Measurements from ENCODE around the gene NOD1.
"Not testable (repeated sequence)": the region's sequence is repeated elsewhere in the genome, so short reads cannot be mapped to it uniquely, and the experiment has no call there.

NOD1 gene

DNA sequence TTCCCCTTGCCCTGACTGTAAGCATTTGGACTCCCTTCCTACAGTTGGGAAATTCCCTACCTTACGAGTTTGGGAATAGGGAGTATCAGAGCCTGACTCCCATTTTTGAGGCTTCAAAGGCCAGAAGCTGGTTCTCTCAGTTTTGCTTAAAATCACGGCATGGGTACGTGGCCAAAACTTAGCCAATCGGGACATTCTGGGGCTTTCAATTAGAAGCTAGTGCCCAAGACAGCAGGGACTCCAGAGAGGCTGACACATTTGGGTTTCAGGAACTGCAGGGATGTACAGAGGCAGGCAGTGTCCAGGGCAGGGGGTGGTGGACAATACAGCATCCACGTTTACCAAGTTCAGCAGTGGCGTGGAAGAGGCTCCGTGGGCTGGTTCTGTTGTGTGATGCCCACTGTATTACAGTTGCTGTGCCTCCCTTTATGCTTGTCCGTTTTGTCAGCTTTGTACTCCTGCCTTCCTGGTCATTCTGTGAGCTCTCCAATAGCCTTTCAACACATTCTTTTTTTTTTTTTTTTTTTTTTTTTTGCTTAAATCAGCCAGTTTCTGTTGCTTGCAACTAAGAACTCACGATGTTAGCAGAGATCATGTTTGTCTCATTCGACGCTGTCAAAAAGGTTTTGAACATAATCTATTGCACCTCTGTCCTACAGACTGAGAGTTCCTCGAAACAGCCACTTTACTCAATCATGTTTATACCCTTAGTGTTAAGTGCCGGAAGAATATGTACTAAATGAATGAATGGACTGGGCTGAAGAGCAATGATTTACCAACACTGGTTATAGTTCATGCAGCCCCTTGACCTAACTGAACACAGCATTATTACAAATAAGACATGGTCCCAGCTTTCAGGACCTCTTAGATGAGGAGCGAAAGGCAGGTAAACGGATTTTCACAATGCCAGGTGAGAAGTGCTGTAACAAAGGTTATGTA, 25.0 kb upstream of the NOD1 start:
- DNase-seq: no peak

DNA sequence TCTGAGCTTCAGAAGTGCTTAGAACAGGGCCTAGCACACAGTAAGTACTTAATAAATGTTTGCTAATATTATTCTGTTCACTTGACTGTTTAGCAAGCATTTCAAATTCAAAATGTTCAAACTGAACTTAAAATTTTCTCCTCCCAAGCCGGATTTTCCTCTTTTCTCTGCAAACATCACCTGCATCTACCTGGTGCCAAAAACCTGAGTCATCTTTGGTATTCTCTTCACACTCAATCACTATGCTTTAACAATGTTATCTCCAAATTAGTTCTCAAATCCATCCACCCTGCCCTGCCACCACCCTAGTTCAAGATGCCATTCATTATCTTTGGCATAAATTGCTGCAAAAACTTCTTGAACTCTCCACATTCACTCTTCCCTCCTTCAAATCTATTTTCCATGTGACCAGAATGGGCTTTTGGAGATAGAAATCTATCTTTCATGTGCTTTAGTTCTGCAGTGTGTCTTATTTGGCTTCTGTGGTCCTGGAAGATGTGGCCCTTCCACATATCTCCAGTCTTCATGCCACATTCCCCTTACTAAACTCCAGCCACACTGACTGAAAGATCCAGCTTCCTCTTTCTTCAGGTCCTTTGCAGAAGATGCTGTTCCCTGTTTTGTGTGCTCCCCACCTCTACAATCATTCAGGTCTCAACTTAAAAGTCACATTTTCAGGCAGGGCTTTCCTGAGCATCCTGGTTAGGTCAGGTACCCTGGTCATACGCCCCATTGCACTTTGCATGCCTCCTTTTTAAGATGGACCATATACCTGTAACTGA, 24.1 kb upstream of the NOD1 start:
- DNase-seq: no peak

DNA sequence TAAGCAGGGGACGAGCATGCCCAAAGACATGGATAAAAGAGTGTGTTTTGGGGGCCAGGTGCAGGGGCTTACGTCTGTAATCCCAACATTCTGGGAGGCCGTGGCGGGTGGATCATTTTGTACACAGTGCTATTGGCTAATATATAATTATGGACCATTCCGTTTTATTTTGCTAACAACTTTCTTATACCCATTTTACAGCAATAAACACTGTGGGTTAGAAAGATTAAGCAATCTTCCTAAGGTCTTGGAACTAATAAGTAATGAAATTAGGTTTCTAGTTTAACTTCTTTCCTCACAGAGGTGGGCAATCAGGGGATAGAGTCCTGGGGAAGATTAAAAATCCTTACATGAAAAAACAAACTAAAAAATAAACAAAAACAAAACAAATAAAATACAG, 22.7 kb upstream of the NOD1 start:
- no peak for DNase-seq

DNA sequence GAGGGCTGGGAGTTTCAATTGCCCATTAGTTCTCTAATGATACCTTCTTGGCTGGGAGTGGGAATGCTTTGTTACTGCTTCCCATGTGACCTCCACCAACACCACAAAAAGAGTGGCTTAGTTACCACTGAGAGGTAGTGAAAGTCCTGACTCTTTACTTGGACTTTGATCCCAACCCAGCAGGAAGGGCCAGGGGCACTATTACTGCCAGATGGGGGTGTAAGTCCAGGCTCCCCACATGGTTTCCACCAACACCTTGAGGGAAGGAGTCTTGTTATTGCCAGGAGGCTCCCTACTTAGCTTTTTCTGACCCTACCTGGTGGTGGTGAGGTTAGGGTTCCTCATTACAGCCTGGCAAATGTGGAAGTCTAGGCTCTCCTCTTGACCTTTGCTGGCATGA, 14.6 kb upstream of the NOD1 start:
- no peak for DNase-seq

- DNase-seq: no peak
Observed at GRCh38 chr7:30491417-30491816, 12.8 kb upstream of the NOD1 start.

GRCh38 chr7:30487371-30487770, 8.8 kb upstream of the NOD1 start:
- DNase-seq: no peak

DNA sequence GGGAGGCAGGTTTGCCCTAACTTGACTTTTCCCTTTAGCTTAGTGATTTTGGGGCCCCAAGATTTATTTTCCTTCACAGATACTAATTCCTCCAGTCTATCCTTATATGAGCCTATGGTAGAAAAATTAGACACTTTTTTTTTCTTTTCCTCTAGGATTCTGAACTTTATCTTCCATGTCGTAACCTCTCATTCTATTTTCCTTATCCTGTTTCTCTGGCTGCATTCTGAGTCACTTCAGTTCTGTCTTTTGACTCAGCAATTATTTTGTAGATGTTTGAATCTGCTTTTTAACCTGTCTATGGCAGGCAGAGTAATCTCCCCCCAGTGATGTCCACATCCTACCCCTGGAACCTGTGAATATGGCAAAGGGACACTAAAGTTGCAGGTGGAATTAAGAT, 7.1 kb upstream of the NOD1 start:
- no peak for DNase-seq

DNA sequence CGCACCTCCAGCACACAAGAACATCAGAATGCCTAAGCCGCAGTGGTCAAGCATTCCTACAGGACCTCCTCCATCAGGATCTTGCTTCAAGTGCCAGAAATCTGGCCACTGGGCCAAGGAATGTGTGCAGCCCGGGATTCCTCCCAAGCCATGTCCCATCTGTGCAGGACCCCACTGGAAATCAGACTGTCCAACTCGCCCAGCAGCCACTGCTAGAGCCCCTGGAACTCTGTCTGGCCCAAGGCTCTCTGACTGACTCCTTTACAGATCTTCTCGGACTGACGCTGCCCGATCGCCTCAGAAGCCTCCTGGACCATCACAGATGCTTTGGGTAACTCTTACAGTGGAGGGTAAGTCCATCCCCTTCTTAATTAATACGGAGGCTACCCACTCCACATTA, 2.8 kb upstream of the NOD1 start:
- DNase-seq: not testable (repeated sequence)

DNA sequence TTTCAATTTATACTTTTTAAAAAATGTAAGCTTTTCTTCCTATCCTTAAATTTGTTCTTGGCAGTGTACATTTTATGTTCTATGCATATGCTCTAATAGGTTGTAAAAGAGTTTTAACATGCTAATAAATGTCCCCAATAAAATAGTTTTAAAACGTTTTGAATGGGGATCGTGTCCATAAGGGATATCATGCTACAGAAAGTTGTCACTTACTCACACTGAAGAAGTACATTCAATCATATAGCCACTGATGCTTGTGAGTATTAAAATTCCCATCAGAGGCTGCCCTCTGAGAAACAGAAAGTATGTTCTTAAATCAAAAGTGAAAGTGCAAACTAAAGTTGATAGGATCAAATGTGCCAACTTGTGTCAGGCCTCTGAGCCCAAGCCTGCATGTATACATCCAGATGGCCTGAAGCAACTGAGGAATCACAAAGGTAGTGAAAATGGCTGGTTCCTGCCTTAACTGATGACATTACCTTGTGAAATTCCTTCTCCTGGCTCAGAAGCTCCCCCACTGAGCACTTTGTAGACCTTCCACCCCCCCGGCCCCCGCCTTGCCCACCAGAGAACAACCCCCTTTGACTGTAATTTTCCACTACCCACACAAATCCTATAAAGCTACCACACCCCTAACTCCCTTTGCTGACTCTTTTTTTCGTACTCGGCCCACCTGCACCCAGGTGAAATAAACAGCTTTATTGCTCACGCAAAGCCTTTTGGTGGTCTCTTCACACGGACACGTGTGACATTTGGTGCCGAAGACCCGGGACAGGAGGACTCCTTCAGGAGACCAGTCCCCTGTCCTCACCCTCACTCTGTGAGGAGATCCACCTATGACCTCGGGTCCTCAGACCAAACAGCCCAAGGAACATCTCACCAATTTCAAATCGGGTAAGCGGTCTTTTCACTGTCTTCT, 877 bp upstream of the NOD1 start:
- DNase-seq: no peak

DNA sequence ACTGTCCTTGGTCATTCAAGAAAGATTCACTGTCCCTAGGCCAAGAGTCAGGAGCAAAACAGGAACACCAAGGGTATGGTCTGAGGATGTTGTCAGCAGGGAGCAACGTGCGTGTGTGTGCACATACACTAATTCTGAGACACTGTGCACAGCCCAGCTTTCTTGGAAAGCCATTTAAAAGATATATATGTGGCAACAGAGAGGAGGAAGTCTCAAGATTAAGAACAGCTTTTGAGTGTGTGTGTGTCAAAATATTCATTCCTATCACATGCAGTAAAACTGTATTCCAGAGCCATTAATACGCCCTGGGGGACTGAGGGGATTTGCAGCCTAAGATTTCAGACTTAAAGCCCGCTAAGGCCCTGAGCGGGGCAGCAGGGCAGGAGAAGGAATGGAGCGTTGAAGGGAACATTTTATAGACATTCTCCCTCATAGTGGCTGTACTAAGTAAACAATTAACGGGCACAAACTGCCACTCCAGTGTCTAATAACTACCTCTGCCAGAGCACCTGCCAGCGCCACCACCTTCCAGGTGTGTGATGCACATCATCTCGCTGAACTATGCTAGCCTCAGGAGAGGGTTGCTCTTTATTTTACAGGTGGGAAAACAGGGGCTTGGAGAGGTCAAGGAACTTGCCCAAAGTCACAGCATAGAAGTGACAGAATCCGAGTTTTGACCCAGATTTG, 2.0 kb downstream of the NOD1 start:
- no peak for DNase-seq

GRCh38 chr7:30475580-30475979, 3.0 kb downstream of the NOD1 start:
- no peak for DNase-seq

DNA sequence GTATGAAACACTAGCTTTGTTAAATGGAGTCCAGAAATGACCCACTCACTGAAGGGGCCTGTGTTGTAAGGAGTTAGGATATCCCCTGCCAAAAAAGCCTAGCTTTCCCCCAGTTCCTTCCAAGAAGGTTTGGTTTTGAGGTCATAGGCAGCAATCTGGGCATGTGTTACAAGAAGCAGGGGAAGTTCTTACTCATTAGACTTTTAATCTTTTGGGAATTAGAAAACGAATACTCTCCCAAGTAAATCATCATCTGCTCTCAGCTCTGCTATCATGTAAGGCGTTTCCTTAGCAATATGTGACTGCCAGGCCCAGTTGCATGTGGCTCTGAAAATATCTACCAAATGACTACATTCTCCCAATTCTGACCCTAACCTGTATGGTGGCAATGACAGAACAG, 3.7 kb downstream of the NOD1 start:
- DNase-seq: no peak

DNA sequence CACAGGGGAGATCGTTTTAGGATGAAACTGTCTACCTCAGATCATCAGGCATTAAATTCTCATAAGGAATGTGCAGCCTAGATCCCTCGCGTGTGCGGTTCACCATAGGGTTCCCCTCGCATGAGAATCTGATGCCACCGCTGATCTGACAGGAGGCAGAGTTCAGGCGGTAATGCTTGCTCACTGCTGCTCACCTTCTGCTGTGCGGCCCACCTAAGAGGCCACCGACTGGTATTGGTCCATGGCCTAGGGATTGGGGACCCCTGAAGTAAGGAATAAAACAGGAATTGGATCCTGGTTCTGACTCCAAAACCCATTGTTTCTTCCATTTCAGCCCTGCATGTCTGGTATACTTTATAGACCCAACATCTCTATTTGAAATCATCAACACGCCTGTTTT, 4.1 kb downstream of the NOD1 start:
- no peak for DNase-seq

- no peak for DNase-seq
Observed at GRCh38 chr7:30473903-30474302, 4.7 kb downstream of the NOD1 start.

DNA sequence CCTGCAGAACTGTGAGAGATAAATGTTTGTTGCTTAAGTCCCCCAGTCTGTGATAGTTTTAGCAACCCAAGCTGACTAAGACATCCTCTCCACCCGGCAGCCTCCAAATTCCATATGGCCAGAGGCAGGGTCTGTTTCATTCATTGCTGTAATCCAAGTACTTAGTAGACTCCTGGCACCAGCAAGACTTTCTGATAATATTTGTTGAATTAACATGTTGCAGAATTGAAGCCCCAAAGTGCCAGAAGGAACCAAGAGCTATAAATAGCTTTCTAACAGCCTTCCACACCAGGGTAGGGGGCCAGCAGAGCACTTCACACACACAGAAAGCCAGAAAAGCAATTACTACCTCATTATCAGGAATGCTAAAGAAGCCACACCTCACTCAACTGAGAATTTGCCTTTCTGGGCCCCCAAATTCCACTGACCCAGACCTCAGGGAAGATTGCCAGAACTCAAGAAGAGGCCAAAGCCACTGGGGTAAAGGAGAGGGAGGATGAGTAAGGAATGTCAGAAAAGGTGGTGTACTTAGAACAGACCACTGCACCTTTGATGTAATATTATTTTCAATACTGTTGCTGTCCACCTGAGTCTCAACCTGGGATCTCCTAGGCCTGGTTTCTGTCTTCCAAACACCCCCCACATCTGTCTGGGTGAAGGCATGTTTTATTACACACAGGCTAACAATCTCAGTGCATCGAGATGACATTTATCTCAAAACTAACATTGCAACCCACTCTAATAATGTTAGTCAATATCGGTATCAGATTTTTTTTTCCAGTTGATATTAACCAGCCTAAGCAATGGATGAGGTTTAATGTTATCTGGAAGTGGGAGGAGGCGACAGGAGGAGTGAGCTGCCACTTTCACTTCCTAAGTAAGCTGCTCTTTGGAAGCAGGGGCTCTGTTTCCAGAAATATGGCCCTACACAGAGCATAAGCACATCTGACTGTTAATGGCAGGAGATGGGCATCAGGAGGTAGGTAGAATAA, 5.5 kb downstream of the NOD1 start:
- DNase-seq: no peak

DNA sequence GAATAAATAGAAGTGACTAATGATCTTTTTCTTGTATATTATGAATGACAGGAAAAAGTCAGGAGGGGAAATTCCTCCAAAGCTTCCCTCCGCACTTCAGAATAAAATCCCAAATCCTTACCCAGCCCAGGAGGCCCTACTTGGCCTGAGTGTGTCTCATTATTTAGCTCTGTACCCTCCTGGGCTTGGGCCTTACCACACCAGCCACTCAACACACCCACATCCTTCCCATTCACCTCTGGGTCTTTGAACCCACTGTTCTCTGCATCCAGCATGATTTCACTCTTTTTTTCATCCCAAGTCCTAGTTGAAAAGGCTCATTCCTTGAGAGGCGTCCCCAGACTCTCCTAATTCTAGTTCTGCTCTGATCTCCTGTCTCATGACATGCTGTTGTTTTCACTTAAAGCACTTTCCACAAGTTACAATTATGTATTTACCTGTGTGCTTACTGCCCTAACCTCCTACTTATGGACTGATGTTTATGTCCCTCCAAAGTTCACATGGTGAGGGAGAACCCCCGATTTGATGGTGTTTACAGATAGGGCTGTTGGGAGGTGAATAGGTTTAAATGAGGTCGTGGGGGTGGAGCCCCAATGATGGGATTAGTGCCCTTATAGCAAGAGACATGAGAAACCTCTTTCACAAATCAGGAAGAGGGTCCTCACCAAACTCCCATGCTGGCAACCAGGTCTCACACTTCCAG, 6.4 kb downstream of the NOD1 start:
- no peak for DNase-seq

- no peak for DNase-seq
Observed at GRCh38 chr7:30471205-30471604, 7.4 kb downstream of the NOD1 start.

DNA sequence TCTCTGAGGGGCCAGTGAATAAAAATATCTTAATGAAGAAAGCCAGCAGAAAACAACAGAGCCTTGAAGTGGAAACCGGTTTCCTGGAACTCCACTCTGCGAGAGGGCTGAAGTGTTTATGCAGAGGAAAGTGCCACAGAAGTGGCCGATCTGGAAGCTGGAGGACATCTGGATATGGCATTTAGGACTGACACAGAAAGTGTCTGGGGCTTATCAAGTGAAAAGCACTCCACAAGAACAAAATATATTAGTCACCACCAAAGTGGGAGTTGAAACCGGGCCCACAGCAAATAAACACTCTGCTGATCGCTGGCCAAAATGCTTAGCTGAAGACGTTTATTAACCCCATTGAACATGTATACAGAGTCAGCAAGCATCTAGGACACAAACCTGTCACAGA, 7.8 kb downstream of the NOD1 start:
- DNase-seq: no peak

DNA sequence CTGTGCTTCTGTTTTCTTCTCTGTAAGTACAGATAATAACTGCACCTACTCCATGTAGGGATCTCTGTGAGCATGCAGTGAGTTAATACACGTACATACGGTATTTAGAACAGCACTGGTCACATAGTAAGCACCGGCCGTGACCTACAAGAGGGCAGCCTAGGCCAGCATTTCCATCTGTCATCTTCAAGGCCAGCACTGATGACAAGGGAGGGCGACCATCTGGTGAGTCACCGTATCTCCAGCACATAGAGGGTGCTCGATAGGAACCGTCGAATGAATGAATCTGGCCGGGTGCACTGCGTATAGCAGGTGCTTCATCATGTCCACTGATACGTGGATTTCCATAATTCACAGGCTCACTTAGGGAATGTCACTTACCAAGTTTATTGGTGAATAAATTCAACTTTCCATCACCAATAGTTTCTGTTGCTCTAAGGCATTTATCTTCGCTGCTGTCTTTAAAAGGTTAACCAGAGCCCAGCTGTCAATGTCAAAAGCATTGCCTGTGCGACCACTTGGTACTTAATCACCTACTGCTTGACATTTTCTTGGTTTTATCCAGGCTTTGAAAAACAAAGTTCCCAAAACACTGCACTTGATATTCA, 8.3 kb downstream of the NOD1 start:
- no peak for DNase-seq

DNA sequence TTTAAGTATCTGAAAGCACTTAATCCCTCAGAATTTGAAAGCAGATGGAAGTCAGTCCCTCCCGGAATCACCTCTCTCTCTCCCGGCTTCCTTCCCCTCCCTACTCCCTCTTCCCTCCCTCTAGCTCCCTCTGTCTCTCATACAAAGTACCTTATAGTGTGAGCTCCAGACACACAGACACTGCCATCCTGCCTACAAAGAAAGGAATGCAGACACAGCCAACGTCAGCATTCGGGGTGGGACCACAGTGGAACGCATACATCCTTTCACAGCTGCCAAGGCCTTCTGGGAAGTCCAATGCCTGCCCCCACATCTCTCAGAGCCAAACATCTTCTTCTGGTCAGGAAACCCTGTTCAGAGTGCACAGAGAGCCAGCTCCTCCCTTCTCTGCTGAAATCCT, 9.3 kb downstream of the NOD1 start:
- DNase-seq: no peak

Measured in activated gamma-delta T cell (primary cell).